ENCODE results near the gene RBM15B. TPM values are rescaled to one million over a fixed set of nuclear protein-coding genes. Genes with fewer than 3 reads are reported as not detected.

The RBM15B gene
- total and polyA plus RNA-seq, 9 of the 15 experiments (the other 6 are each of a cell fraction or from before 2014, with no cell fraction given): 1.8 to 21.0 (median 10.5) TPM

GRCh38 chr3:51429138-51429537 lies 38.1 kb downstream of the RBM15B start:
- POLR2A ChIA-PET: no interaction called here
- peaks cover 51% of the 10 kb centered on the region for H3K36me3 ChIP-seq (ENCODE audit: control insufficient read depth, insufficient read depth, low read length)

GRCh38 chr3:51434110-51434509 lies 43.0 kb downstream of the RBM15B start:
- POLR2A ChIA-PET: interaction anchor here (0.6 to 1.4 kb wide), 4 partner anchors 12 to 24 kb away, joined by 3 to 5 read pairs (median 3); no protein-coding TSS in a partner anchor

More at GRCh38 chr3:51429138-51429537, 38.1 kb downstream of the RBM15B start:
- Histone ChIP-seq H3K4me3 (no peak overlapping the region), H3K27me3 (ENCODE audit: control insufficient read depth in 2 of 2, insufficient read depth in 2 of 2, low read length in 2 of 2) (no peaks in the 10 kb centered on the region), H3K9me3 (replicated peaks; ENCODE audit: control insufficient read depth, insufficient read depth, low read depth, low read length) (no peaks in the 10 kb centered on the region), H3K4me2 (ENCODE audit: insufficient read depth, low read length) (no peak overlapping the region), H3K79me2 (ENCODE audit: control insufficient read depth, insufficient read depth, low read length) (no peaks in the 10 kb centered on the region), H3K9ac (ENCODE audit: insufficient read depth in 1 of 2, low read depth in 2 of 2, low read length in 2 of 2) (no peak overlapping the region), H4K20me1 (replicated peaks; ENCODE audit: control insufficient read depth, insufficient read depth, low read length) (no peaks in the 10 kb centered on the region), H2AFZ (ENCODE audit: low read depth, low read length) (no peak overlapping the region), H3K4me1 (replicated peaks in 1 of 2; ENCODE audit: control insufficient read depth in 2 of 2, insufficient read depth in 2 of 2, low read length in 2 of 2) (no peaks in the 10 kb centered on the region), H3K27ac (ENCODE audit: extremely low read depth, low read depth, low read length) (no peak overlapping the region), H3K9me1 (ENCODE audit: control insufficient read depth, insufficient read depth, low read length) (no peaks in the 10 kb centered on the region)
- CTCF ChIA-PET (ENCODE audit: low intra/inter-chr PET ratio): no interaction called here
- 92% methylated on average over 3 of the region's 3 CpGs for WGBS (ENCODE audit: insufficient coverage, low coverage, missing lambda C conversion rate)
- DNase-seq (ENCODE audit: extremely low read depth in 1 of 4, low spot score in 3 of 4) (no peak), ATAC-seq (no peak), FAIRE-seq (no peak)
- TF ChIP-seq GABPB2 (CRISPR knock-in tag; conservative IDR thresholded peaks at IDR 0.05): no peak
- no peak for TF ChIP-seq TFAM (CRISPR knock-in tag; conservative IDR thresholded peaks at IDR 0.05)
- TF ChIP-seq KLF1 (tag; IDR thresholded peaks at IDR 0.05): no peak
- TF ChIP-seq NR3C1 (CRISPR knock-in tag; IDR thresholded peaks at IDR 0.05): no peak
- TF ChIP-seq CBFA2T2 (conservative IDR thresholded peaks at IDR 0.05): no peak
- no peak for TF ChIP-seq CREBBP (IDR thresholded peaks at IDR 0.05; ENCODE audit: low read depth, low read length)
- TF ChIP-seq ZNF174 (CRISPR knock-in tag; IDR thresholded peaks at IDR 0.05): no peak
- no peak for TF ChIP-seq TRIM24 (IDR thresholded peaks at IDR 0.05)
- intact Hi-C loops (cut with micrococcal nuclease) (no loop called here), in situ Hi-C loops (cut with MboI) (no loop called here)
- BruUV-seq (replicated peaks): no TSS peak

More at GRCh38 chr3:51434110-51434509, 43.0 kb downstream of the RBM15B start:
- intact Hi-C loops (cut with micrococcal nuclease): no loop called here
- no peak overlapping the region for H2AFZ ChIP-seq (ENCODE audit: low read depth, low read length)
- DNase-seq (ENCODE audit: extremely low read depth in 1 of 4, low spot score in 3 of 4) (no peak), ATAC-seq (no peak), FAIRE-seq (no peak)
- no peak overlapping the region for H3K4me3 ChIP-seq
- in situ Hi-C loops (cut with MboI): no loop called here
- no peak overlapping the region for H3K9ac ChIP-seq (ENCODE audit: insufficient read depth in 1 of 2, low read depth in 2 of 2, low read length in 2 of 2)
- no TSS peak for BruUV-seq (replicated peaks)
- H3K27me3 ChIP-seq (ENCODE audit: control insufficient read depth in 2 of 2, insufficient read depth in 2 of 2, low read length in 2 of 2): no peaks in the 10 kb centered on the region
- WGBS (ENCODE audit: insufficient coverage, low coverage, missing lambda C conversion rate): 78% methylated on average over 5 of the region's 5 CpGs
- CTCF ChIA-PET (ENCODE audit: low intra/inter-chr PET ratio): interaction anchor here (0.6 kb wide), 1 partner anchor 9 kb away, joined by 4 read pairs; no protein-coding TSS in a partner anchor
- H3K9me1 ChIP-seq (ENCODE audit: control insufficient read depth, insufficient read depth, low read length): no peaks in the 10 kb centered on the region
- H3K9me3 ChIP-seq (replicated peaks; ENCODE audit: control insufficient read depth, insufficient read depth, low read depth, low read length): no peaks in the 10 kb centered on the region
- H3K36me3 ChIP-seq (ENCODE audit: control insufficient read depth, insufficient read depth, low read length): peaks cover 40% of the 10 kb centered on the region
- H3K4me1 ChIP-seq (replicated peaks in 1 of 2; ENCODE audit: control insufficient read depth in 2 of 2, insufficient read depth in 2 of 2, low read length in 2 of 2): no peaks in the 10 kb centered on the region
- no peak overlapping the region for H3K27ac ChIP-seq (ENCODE audit: extremely low read depth, low read depth, low read length)
- H3K79me2 ChIP-seq (ENCODE audit: control insufficient read depth, insufficient read depth, low read length): no peaks in the 10 kb centered on the region; the same call in 2 of the 3 replicates
- no peak overlapping the region for H3K4me2 ChIP-seq (ENCODE audit: insufficient read depth, low read length)
- no peaks in the 10 kb centered on the region for H4K20me1 ChIP-seq (replicated peaks; ENCODE audit: control insufficient read depth, insufficient read depth, low read length)
- TF ChIP-seq RBM17 (IDR thresholded peaks at IDR 0.05; ENCODE audit: borderline replicate concordance, low read depth, low read length) (no peak), NR0B1 (IDR thresholded peaks at IDR 0.05; ENCODE audit: partially characterized antibody) (no peak), NUFIP1 (IDR thresholded peaks at IDR 0.05; ENCODE audit: partially characterized antibody) (no peak), ZBTB1 (CRISPR knock-in tag; IDR thresholded peaks at IDR 0.05; ENCODE audit: borderline replicate concordance, low read depth) (no peak), POLR3G (IDR thresholded peaks at IDR 0.05; ENCODE audit: extremely low read depth, insufficient read length, insufficient replicate concordance) (no peak), COPS2 (conservative IDR thresholded peaks at IDR 0.05) (no peak)

Data from K562 (cell line).